Right renal cortex interstitium (tissue), 3 donors: Measurements from ENCODE around the gene NECTIN1. TPM values are rescaled to one million over a fixed set of nuclear protein-coding genes. Genes with fewer than 3 reads are reported as not detected.

Source experiments
- DNase-seq, 3 donors: peaks; one replicate each; pipeline ENCODE4 v3.0.0-alpha.2; 2013; ENCODE audit warnings: low read depth in 3 of 3, low spot score in 2 of 3
- polyA plus RNA-seq, 3 donors: library from polyadenylated mRNA; unstranded; fragments of 120-200 nt; gene quantifications; one replicate each; pipeline ENCODE4 v1.2.1, GENCODE V29; 2013; ENCODE audit not compliant: insufficient read length in 3 of 3

Gene NECTIN1
- polyA plus RNA-seq, 3 donors = 36.4 to 42.4 (median 36.6) TPM

DNA sequence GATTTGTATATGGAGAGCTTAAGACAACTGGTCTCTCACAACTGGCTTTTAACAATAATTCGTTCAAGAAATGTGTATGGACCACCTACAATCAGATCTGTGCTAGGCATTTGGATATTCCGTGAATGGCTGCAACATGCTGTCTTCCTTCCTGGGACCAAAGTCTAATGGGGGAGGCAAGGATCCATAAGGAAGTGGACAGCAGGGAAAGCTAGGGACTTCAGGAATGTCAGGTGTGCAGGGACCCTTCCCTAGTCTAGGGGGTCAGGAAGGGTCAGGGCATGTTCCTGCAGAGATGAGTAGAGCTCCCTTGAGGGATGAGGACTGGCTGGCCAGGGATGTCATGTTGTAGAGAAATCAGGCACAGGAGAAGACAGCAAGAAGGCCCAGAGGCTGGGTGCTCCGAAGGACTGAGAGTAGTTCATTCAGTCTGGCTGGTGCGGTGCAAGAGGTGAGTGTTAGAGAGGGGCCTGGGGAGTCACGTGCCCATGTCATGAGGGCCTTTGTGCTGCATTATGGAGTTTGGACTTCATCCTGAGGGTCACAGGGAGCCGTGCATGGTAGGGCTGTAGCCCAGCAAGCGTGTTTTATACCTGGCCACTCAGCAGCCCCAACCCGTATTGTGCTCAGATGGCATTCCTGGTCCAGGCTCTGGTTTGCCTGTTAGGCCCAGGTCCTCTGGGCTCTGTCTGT lies 8.5 kb upstream of the NECTIN1 start:
- DNase-seq = no peak

DNA sequence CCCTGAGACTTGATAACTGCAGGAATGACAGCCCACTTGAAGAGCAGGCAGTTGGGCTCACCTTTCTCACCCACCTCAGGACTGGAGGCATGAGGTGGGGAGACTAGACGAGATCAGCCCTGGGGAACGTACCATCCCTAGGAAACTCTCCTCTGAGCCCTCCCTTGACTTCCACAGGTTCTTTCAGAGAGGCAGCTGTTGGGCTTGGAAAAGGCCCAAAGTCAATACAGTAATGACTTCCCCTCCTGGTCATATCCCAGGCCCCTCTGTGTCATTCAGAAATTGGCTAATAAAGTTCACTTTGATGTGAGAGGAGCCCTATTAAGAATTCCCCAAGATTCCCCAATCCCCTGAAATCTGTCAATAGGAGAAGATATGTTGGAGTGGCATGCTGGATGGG lies 5.8 kb upstream of the NECTIN1 start:
- no peak for DNase-seq

DNA sequence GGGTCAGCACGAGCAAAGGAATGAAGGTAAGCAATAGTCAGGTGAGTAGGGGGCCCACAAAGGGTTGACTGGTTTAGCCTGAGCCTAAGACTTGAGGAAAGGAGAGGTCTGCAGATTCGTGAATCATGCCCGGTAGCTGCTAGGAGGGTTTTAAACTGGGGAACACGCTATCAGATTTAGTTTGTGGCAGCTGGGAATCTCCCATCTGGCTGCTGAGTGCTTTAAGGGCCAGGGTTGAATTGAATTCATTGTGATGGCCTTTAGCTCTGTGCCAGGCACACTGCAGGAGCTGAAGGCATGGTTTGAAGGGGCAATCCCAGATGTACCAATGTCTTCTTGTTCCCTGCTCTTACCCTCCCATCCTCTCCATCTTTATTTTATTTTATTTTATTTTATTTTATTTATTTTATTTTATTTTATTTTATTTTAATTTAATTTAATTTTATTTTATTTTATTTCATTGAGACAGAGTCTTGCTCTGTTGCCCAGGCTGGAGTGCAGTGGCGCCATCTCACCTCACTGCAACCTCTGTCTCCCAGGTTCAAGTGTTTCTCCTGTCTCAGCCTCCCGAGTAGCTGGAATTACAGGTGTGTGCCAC lies 1.9 kb upstream of the NECTIN1 start:
- no peak for DNase-seq

DNA sequence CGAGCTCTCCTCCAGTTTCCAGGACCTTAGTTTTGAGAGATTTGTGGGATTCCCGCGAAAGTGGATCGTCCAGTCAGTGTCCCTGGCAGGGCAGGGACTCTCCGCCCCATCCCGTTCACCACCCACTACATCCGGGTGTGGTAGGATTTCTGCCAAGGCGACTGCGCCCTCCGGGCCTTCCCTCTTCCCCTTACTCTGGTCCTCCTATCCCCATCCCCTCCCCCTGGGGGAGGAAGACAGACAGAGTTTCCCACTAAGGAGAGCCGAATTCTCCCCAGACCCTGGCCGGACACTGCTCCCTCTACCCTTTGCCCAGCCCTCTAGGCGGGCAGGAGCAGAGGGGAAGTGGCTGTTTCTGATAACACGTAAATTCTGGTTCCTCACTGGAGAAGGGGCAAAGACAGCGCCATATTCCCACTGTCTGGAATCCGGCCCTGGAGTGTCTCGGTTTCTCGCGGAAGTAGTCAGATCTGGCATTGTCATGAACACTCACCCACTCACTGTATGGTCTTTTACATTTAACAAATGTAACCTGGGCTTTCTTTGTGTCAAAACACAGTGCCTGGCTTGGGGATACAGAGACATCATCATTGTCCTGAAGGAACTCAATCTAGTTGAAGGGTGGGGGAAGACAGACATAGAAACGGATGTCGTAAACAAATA lies 1.1 kb upstream of the NECTIN1 start:
- no peak for DNase-seq

DNA sequence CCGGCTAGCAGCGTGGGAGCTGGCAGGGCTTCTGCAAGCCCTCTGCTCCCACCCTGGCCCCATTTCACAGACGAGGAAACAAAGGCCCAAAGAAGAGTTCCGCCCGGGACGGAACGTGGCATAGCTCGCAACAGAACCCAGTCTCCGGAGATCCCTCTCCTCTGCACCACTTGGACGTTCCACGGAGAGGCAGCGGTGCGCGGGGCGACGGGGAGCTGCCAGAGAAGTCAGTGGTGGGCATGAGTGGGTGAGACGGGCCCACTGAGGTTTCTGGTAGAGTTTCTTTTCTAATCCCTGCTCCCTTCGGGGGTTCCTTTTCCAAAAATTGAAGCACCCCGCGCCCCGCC lies 554 bp upstream of the NECTIN1 start:
- no peak for DNase-seq

DNA sequence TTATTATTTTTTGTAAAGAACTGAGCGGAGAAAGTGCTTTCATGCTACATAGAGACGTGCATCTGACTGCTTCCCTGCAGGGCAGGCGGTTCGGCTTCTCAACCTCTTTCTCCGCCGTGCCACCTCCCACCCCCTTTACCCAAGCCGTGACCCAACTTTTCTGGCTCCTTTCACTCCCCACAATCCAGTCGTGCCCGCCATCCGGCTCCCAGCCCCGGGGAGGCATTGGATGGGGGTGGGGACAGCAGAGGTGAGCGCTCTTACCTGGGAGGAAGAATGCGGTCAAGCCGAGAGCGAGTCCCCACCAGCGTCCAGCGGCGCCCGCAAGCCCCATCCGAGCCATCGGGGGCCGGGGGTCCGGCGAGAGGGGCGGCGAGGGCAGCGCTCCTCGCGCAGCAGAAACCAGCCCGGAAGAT lies 781 bp downstream of the NECTIN1 start:
- no peak for DNase-seq

DNA sequence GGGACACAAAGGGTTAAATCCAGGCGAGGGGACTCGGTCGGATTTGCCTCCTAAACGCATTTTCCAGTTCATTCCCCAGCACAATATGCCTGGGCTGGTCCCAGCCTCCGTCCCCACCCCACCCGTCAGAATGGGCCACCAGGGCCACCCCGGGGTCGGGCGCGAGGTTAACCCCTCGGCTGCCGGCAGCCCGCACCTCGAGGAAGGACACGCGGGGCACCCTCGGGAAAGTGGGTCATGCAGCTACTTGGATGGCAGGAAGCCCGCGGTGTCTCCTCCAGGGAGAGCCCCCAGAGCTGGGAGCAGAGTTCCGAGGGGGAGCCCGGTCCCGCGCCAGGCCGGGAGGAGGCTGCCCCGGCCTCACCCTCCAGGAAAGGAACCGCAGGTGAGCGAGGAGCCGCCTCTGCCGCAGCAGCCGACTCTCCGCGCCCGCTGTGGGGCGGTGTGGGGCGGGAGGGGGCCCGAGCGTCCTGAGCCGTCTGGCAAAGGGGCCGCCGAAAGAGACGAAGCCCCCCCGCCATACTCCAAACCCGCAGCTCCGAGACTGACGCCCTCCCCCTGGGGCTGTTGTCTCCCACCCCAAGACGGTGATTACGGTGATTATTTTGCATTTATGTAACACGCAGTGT lies 1.4 kb downstream of the NECTIN1 start:
- no peak for DNase-seq

DNA sequence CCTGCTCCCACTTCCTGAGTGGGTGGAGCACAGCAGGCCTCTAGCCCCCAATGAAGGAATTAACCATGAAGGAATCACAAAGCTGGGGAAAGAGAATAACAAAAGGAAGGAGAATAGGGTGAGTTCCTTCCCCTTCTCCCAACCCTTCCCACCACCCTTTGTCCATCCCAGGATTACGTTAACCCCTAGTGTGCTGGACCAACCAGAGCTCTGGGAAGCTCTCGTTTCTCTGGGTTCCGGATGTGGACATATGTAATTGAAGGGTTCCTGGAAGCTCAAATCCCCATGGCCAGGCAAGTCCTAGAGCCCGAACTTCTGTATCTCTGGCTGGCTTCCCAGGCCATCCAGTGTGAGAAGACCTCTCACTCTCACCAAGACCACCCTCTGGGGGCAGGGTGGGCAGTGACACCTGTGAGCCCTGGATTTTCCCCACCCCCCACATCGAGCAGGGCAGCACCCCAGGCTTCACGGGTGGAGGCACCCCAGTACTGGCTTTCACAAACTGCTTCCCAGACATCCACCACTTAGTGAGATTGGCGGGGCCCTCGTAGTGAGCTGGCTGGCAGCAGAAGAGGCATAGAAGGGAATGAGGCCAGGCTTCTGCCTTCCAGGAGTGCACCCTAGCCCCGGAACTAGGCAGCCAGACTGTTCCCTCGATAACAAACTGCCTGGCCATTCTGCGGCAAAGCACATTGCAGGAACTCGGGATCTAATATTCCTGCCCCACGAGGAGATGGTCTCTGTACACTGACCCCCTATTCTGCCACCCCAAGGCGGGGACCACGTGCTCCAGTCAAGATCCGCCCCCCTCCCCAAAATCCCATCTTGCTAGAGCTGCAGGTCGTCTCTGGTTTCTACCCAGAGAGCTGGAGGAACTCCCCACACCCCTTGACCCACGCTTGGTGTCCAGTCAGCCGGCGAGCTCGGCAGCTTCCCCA lies 2.1 kb downstream of the NECTIN1 start:
- no peak for DNase-seq

DNA sequence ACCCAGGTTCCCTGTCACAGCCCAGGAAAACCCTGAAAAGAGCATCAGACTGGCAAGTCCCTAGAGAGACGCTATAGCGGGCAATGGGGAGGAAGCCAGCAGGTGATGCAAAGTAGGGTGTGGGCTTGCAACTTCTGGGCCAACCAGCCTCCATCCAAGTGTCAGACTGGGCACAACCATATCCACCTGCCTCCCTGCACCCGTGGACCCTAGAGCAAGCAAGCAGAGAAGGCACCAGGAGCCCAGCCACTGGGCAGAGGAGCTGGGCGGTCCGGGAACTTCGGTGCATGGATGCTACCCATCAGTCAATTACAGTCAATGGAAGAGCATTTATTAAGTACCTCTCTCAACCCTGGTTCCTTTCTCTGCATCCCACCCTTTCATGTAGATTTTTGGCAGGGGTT lies 2.8 kb downstream of the NECTIN1 start:
- no peak for DNase-seq

DNA sequence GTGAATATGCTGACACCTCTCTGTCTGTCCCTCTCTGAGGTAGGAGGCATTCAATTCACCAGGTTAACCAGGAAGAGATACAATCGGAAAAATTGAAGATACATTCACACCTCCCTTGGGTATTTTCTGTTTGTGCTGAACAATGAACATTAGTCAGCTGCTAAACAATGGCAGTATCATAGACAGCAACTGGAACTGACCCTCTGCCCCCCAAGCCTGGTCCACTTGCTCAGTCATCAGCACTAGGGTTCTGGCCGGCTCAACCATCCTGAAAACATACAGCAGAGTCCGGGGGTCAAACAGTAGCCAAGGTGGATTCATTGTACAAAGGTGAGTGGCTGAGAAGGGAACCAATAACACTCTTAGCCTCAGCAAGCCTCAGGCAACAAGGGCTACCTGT lies 4.0 kb downstream of the NECTIN1 start:
- no peak for DNase-seq

DNA sequence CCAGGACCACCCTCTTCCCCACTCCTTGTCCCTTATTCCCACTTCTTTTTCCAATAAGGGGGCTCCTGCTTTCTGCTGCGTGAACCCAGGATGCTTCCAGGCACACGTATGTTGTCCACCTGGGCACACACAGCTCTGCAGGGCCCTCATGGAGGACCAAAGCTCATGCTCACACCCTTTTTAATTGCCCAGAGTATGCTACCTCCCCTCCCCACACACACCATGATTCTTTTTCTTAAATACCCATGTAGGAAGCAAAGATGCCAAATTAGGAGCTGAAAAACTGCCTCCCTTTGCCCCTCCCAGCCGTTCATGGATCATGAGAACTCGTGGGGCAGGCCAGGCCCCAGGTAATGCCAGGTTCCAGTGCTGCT lies 5.1 kb downstream of the NECTIN1 start:
- no peak for DNase-seq

DNA sequence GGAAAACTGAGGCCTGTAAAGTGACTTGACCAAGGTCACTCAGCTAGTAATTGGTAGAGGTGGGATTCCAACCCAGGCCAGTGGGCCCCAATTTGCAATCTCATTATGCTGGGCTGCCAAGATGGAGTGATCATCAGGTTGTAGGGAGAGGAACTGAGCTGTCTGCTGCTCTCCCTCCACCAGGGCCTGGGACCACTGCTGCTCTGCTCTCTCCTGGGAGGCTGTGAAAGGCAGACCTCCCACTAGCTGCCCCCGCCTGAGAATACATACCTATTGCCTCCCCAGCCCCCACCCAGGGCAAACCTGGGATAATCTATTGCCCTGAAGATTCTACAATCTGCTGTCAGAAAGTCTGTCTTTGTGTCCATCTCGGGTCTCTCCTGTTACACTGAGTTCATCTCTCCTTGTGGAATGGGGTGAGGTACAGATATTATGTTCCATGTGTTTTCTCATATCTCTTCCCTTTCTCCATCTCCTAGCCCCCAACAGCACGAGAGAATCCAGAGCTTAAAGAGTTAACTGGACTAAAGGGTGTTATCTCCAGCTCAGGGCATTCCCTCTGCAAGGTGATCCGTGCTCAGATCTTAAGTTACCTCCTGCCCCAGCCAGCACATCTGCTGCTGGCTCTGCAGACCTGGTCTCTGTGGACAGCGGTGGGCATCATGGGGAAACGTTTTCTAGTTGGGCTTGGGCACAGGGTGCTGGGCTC lies 5.6 kb downstream of the NECTIN1 start:
- DNase-seq = no peak

DNA sequence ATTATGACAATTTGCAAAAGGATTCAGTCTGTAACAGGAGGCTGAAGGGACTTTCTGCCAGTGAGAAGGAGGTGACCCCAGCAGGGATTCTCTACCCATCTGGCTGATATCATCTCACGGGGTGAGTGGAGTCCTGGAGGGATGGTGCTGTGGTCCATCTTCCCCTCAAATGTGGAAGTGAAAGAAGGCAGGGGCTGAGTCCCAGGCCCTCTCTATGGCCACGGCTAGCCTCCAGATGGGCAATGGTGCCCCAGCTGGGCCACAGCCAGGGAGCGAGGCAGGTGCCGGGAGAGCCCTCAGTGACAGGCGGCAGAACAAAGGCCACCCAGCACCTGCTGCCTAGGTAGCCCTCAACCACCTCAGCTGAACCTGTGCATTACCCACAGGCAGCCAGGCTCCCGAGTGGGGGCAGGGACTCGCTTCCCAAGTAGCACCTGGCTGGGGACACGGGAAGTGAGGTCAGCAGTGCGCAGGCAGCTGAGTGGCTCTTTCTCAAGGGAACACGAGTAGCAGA lies 6.7 kb downstream of the NECTIN1 start:
- DNase-seq = no peak

DNA sequence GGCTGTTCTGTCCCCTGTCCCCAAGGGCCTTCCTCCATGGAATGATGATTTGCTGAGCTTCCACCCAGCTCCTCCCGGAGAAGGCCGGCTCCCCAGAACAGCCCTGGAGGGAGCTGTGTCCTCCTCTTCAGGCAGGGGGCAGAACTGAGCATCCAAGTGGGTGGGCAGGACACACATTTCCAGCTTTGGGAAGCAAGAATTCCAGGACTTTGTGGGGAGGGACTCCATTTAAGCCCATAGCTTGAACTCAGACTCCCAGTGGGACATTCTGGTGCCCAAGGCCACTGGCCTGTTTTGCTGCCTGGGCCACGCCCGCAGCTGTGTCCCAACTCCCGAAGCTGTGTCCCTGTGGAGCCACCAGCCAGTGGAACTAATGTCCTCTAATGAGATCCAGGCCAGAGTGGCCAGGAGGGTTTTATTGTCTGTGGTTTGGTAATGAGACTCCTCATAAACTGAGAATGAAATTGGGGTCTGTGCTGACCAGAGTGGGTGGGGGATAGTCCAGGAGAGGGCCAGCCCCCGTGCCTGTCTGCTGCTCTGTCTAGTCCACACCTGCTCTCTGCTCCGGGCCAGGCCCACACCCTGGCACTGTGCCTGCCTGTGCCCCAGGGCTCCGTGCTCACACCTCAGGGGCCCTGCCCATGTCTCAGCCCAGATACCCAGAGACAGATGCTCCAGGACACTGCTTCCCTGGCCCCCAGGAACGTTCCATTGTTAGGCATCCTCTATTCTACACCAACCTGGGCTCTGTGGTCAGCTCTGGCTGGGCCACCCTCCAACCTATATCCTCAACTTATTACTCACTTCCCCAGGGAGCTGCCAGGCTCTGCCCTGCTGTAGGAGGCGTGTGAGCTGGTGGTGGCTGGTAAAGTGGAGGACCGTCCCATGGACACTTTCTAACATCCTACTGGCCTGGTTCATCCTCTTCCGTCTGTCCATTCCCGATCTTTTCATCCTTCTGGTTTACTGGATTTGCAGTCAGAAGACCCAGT lies 7.6 kb downstream of the NECTIN1 start:
- DNase-seq = no peak

DNA sequence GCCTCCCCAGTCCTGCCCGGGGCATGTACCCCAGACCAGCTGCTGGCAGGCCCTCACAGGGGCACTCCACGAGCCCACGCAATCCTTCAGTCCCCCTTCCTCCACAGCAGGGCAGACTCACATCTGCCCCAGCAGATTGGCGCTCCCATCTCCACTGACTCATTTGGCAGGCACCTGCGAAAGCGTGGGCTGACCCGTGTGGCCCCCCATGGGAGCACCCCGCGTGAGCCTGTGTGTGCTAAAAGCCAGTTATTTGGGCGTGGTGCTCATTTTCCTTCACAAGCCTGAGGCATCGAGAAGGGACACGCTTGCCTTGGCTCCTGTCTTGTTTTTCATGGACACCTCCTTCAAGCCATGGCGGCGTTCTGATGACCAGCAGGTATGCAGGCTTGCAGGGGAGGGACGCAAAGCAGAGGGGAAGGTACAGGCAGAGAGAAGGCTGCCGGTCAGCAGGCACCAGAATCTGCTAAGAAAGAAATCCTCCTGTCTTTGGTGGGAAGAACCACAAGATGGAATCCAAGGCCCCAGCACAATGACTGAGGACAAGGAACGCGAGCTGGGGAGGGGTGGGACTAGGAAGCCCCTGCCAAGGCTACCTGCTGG lies 8.6 kb downstream of the NECTIN1 start:
- DNase-seq = no peak

DNA sequence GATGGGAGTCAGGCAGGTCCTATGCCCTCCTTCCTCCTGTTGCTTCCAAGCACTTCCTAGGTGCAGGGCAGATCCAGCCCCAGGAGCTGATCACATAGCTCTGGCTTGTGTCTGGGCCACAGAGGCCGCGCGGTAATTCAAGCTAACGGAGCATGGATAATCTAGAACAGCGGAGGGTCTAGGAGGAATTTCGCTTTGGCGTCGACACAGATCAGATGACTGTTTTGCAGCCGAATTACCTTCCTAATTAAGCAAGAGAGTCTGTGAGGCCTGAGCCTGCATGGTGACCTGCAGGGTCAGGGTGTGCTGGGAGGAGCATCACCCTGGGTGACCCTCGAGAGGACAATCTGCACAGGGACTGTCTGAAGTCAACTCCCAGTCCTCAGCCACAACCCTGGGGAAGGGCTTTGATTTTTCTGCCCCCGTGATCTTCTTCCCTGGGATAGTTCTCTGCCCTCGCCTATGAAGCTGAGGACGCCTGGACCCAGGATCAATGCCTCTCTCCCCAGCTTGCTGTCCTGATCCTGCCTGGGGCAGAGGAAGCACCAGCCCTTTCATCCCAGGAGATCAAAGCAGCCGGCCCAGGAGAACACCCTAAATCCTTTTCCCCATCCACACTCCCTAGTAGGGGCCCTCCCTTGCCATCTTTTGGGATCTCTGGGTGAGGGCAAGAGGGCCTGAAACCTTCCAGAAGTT lies 11.0 kb downstream of the NECTIN1 start:
- no peak for DNase-seq

DNA sequence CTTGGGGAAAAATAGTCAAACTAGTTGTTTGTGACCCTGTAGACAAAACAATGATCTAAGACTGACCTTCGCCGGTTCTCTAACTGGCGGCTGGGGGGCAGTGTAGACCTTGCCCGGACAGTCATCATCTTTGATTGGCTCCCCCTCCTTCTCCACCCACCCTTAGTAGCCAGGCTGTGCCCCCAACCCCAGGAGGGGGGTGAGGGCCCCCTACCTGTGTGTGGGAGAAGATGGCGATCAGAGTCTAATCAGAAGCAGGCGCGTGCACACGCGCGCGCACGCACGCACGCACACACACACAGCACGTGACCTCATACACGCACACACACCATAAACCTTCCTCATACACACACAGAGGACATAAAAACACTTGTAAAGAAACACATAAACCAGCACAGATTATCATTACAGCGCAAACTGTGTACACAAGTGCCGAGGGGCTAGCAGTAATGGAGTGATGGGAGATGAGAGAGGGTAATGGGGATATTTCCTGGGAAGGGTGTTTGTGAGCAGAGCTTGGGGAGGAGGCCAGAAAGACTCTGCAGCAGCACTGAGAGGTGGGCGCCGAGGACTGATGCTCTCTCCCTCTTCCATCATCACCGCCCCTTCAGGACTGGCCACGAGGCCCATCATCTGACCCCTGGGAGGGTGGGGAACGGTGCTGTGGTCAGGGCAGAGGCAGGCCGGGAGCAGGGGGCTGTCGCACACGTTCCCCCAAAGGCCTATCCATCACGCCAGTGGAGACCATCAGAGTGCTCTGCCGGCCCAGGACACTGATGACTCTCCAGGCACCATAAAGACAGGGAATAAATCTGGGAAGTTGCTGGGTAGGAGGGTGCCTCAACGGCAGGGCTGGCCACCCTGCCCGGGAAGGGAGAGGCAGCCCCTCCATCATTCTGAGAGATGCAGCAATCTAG lies 12.2 kb downstream of the NECTIN1 start:
- no peak for DNase-seq
